H1 (cell line): ENCODE results near the gene TRIL. TPM values are rescaled to one million over a fixed set of nuclear protein-coding genes. Genes with fewer than 3 reads are reported as not detected.

Experiments
- PHF8 ChIP-seq: fragments of 200-600 bp; sonication (generic); conservative IDR thresholded peaks from 2 replicates; pipeline ENCODE4 v1.7.1; 2012; ENCODE audit warnings: low read depth, mild to moderate bottlenecking, inconsistent platforms, low read length, moderate library complexity
- TEAD4 ChIP-seq: IDR thresholded peaks from 2 replicates; pipeline ENCODE4 v1.6.1; 2012; ENCODE audit warnings: low read depth, low read length, inconsistent platforms, mixed read lengths
- polyA plus RNA-seq, 7 experiments: library from polyadenylated mRNA; depleted of rRNA in 3 of 7; stranded (reverse) in 5 of 7; unstranded in 2 of 7; fragments of >200 nt in 5 of 7; fragments of 200-250 nt in 2 of 7; gene quantifications; 1 replicate in 5 of 7; 2 replicates in 1 of 7; 4 replicates in 1 of 7; pipeline versions ENCODE4 v1.2.1 to v1.2.3, GENCODE V29; 2011 to 2013; ENCODE audit warnings: missing spikeins in 2 of 7, mixed read lengths in 2 of 7
- total RNA-seq: library from RNA; stranded (reverse); fragmentation: NEBNext Ultra II Directional; extraction: Animal tissue kit (Norgen Biotek cat#: 25700); gene quantifications from 2 replicates; pipeline ENCODE4 v1.2.1, GENCODE V29; 2021
- TF ChIP-seq, protein P1 (sequence below): IDR thresholded peaks from 2 replicates; pipeline ENCODE4 v1.6.1; 2012; ENCODE audit warnings: low read length, inconsistent platforms

Gene TRIL
- total and polyA plus RNA-seq, 2 of the 8 experiments (the other 6 are each of a cell fraction or from before 2014, with no cell fraction given): 3.9 to 5.5 TPM

DNA sequence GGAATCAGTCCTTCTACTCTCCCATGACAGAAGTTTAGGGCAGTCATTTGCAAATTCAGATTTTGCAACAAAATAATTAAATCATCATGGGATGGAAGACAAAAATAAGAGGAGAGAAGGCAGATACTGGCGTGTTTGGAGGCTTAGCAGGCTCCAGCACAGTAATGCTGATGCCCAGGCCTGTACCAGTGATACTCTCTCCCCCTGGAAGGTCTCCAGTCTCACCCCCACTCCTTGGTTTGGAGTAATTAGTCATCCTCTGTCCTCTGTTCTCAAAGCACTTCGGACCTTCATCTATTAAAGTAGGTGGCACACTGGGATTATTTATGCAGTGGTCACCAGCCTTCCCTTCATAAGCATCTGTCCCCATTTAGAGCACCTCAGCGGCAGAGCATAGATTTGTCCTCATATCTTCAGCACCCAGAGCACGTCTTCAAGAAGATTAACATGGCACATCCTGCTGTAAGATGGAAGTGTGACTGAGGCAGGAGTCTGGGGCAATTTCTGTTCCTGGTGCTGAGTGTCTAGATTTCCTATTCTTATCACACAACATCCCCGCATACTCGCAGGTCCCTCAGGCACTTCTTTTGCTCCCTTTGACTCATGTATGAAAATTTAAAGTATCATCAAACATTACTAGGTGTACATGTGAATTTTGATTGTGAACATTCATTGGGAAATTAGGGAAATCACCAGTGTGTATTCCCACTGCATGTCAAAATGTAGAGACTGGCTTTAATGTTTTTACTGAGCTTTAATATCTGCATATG is 31.3 kb upstream of the TRIL start (continued):
- TF ChIP-seq, protein P1, sequence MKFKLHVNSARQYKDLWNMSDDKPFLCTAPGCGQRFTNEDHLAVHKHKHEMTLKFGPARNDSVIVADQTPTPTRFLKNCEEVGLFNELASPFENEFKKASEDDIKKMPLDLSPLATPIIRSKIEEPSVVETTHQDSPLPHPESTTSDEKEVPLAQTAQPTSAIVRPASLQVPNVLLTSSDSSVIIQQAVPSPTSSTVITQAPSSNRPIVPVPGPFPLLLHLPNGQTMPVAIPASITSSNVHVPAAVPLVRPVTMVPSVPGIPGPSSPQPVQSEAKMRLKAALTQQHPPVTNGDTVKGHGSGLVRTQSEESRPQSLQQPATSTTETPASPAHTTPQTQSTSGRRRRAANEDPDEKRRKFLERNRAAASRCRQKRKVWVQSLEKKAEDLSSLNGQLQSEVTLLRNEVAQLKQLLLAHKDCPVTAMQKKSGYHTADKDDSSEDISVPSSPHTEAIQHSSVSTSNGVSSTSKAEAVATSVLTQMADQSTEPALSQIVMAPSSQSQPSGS: no peak
- TF ChIP-seq PHF8 (no peak), TEAD4 (no peak)
